ENCODE results near the gene CFAP69.

Gene CFAP69

GRCh38 chr7:90244909-90245851 lies at the start of gene CFAP69:
TSS of gene CFAP69 (plus strand) at chr7:90245174. CDS start at chr7:90245425, 251 bp downstream.
- in situ Hi-C loops (cut with MboI; ENCODE audit: low sequenced_read_pairs): no loop called here

- in situ Hi-C loops (cut with MboI; ENCODE audit: low sequenced_read_pairs): no loop called here
Observed at GRCh38 chr7:90201500-90202195, 43.3 kb upstream of the CFAP69 start.

GRCh38 chr7:90207956-90208355 lies 37.0 kb upstream of the CFAP69 start:
- in situ Hi-C loops (cut with MboI; ENCODE audit: low sequenced_read_pairs): no loop called here

- in situ Hi-C loops (cut with MboI; ENCODE audit: low sequenced_read_pairs): no loop called here
Observed at GRCh38 chr7:90209776-90210175, 35.2 kb upstream of the CFAP69 start.

GRCh38 chr7:90210475-90210874 lies 34.5 kb upstream of the CFAP69 start:
- in situ Hi-C loops (cut with MboI; ENCODE audit: low sequenced_read_pairs): no loop called here

GRCh38 chr7:90210981-90211380 lies 34.0 kb upstream of the CFAP69 start:
- in situ Hi-C loops (cut with MboI; ENCODE audit: low sequenced_read_pairs): no loop called here

GRCh38 chr7:90211391-90212148 lies 33.4 kb upstream of the CFAP69 start, which contains the start of gene STEAP2:
TSS of gene STEAP2 (plus strand) at chr7:90211740. CDS start at chr7:90225083, 13,343 bp downstream.
- in situ Hi-C loops (cut with MboI; ENCODE audit: low sequenced_read_pairs): no loop called here

- in situ Hi-C loops (cut with MboI; ENCODE audit: low sequenced_read_pairs): no loop called here
Observed at GRCh38 chr7:90212149-90212495, 32.9 kb upstream of the CFAP69 start.

GRCh38 chr7:90213521-90213920 lies 31.5 kb upstream of the CFAP69 start:
- in situ Hi-C loops (cut with MboI; ENCODE audit: low sequenced_read_pairs): no loop called here

- in situ Hi-C loops (cut with MboI; ENCODE audit: low sequenced_read_pairs): no loop called here
Observed at GRCh38 chr7:90216080-90216674, 28.8 kb upstream of the CFAP69 start.

- in situ Hi-C loops (cut with MboI; ENCODE audit: low sequenced_read_pairs): no loop called here
Observed at GRCh38 chr7:90216771-90217170, 28.2 kb upstream of the CFAP69 start.

- in situ Hi-C loops (cut with MboI; ENCODE audit: low sequenced_read_pairs): no loop called here
Observed at GRCh38 chr7:90222390-90222789, 22.6 kb upstream of the CFAP69 start.

GRCh38 chr7:90222811-90223725 lies 21.9 kb upstream of the CFAP69 start:
- in situ Hi-C loops (cut with MboI; ENCODE audit: low sequenced_read_pairs): no loop called here

GRCh38 chr7:90224195-90224594 lies 20.8 kb upstream of the CFAP69 start:
- in situ Hi-C loops (cut with MboI; ENCODE audit: low sequenced_read_pairs): no loop called here

- in situ Hi-C loops (cut with MboI; ENCODE audit: low sequenced_read_pairs): no loop called here
Observed at GRCh38 chr7:90225181-90225580, 19.8 kb upstream of the CFAP69 start.

- in situ Hi-C loops (cut with MboI; ENCODE audit: low sequenced_read_pairs): no loop called here
Observed at GRCh38 chr7:90225601-90226000, 19.4 kb upstream of the CFAP69 start.

GRCh38 chr7:90227259-90227658 lies 17.7 kb upstream of the CFAP69 start:
- in situ Hi-C loops (cut with MboI; ENCODE audit: low sequenced_read_pairs): no loop called here

GRCh38 chr7:90229682-90230081 lies 15.3 kb upstream of the CFAP69 start:
- in situ Hi-C loops (cut with MboI; ENCODE audit: low sequenced_read_pairs): no loop called here

GRCh38 chr7:90230834-90231233 lies 14.1 kb upstream of the CFAP69 start:
- in situ Hi-C loops (cut with MboI; ENCODE audit: low sequenced_read_pairs): no loop called here

GRCh38 chr7:90231304-90231703 lies 13.7 kb upstream of the CFAP69 start:
- in situ Hi-C loops (cut with MboI; ENCODE audit: low sequenced_read_pairs): no loop called here

Data from HL-60/S4 treated with phorbol 12-myristate 13-acetate at 8.2 ng/mL for 4 days and 3 days (cell line).